Measurements from ENCODE around the gene ZSWIM9.
A peak's percentile ranks its signal among the peaks of the same experiment; 100 is the strongest.

ZSWIM9 gene

DNA sequence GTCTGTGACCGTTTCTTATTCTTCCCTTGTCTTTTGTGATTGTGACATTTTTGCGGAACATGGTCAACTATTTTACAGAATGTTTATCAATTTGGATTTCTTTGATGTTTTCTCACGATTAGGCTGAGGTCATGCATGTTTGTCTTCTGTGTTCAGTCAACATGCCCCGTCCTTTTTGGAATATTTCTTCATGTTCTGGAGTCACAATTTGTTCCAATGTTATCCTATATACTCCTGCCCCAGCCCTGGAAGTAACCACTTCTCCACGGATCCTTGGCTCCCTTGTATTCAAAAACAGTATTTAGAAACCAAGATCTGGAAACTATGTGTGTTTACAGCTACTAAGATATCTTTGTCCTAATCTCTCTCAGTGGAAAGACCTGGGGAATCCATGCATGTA lies 75.6 kb downstream of the ZSWIM9 start:
- Histone ChIP-seq H3K4me3 (ENCODE audit: low read length) (no peak overlapping the region), H3K4me2 (ENCODE audit: low read length) (0 out of 2 replicates have a peak overlapping the region, but pooled peaks have one; percentile 5), H4K20me1 (ENCODE audit: control insufficient read depth, insufficient read depth, low read depth, low read length) (no peaks in the 10 kb centered on the region), H3K36me3 (ENCODE audit: control insufficient read depth, low read length) (peaks cover 54% of the 10 kb centered on the region), H3K27ac (ENCODE audit: low read depth, low read length) (no peak overlapping the region), H3K4me1 (ENCODE audit: control insufficient read depth, low read length) (peaks cover 54% of the 10 kb centered on the region), H3K27me3 (ENCODE audit: control insufficient read depth, low read length) (no peaks in the 10 kb centered on the region), H3K9me3 (ENCODE audit: control insufficient read depth, insufficient read depth, low read length) (no peaks in the 10 kb centered on the region), H3F3A (ENCODE audit: control insufficient read depth, insufficient read depth) (peaks cover 14% of the 10 kb centered on the region), H3K79me2 (ENCODE audit: control insufficient read depth, low read length) (peaks cover 61% of the 10 kb centered on the region), H3K9me2 (replicated peaks; ENCODE audit: control insufficient read depth, low read length) (no peaks in the 10 kb centered on the region)
- TF ChIP-seq CTCF (IDR thresholded peaks at IDR 0.05; ENCODE audit: low read depth, low read length, poor library complexity, severe bottlenecking) (no peak), EZH2phosphoT487 (IDR thresholded peaks at IDR 0.05; ENCODE audit: borderline replicate concordance, low read length) (no peak)

DNA sequence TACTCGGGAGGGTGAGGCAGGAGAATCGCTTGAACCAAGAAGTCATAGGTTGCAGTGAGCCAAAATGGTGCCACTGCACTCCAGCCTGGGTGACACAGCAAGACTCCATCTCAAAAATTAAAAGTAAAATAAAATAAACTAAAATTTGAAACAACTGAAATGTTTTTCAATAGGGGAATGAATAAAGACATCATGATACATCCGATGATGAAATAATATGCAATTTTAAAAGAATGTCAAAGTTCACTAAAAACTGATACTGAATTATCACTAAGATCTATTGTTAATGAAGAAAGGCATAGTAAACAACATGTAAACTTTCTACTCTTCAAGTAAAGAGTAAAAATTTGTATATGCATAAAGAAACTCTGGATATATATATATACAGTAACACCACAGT lies 76.7 kb downstream of the ZSWIM9 start:
- Histone ChIP-seq H3K36me3 (ENCODE audit: control insufficient read depth, low read length) (peaks cover 49% of the 10 kb centered on the region), H3K4me1 (ENCODE audit: control insufficient read depth, low read length) (peaks cover 56% of the 10 kb centered on the region), H3F3A (ENCODE audit: control insufficient read depth, insufficient read depth) (peaks cover 18% of the 10 kb centered on the region), H3K4me2 (ENCODE audit: low read length) (0 out of 2 replicates have a peak overlapping the region, but pooled peaks have one; percentile 17), H3K27ac (ENCODE audit: low read depth, low read length) (no peak overlapping the region), H4K20me1 (ENCODE audit: control insufficient read depth, insufficient read depth, low read depth, low read length) (no peaks in the 10 kb centered on the region), H3K9me3 (ENCODE audit: control insufficient read depth, insufficient read depth, low read length) (no peaks in the 10 kb centered on the region), H3K9me2 (replicated peaks; ENCODE audit: control insufficient read depth, low read length) (no peaks in the 10 kb centered on the region), H3K79me2 (ENCODE audit: control insufficient read depth, low read length) (peaks cover 57% of the 10 kb centered on the region), H3K4me3 (ENCODE audit: low read length) (no peak overlapping the region), H3K27me3 (ENCODE audit: control insufficient read depth, low read length) (no peaks in the 10 kb centered on the region)
- TF ChIP-seq CTCF (IDR thresholded peaks at IDR 0.05; ENCODE audit: low read depth, low read length, poor library complexity, severe bottlenecking) (no peak), EZH2phosphoT487 (IDR thresholded peaks at IDR 0.05; ENCODE audit: borderline replicate concordance, low read length) (no peak)

Data from DOHH2 (cell line).